Mucosa of rectum (tissue), 2 donors: ENCODE measurements around the gene TEX54.

ENCODE experiments used
- H3K27ac ChIP-seq, 2 donors: one replicate each; pipeline ENCODE4 v1.7.0; 2013; ENCODE audit warnings: inconsistent platforms in 2 of 2, low read depth in 2 of 2, low read length in 2 of 2
- H3K27me3 ChIP-seq, 2 donors: one replicate each; pipeline ENCODE4 v1.7.0; 2013; ENCODE audit warnings: low read length in 2 of 2; ENCODE audit not compliant: control insufficient read depth in 2 of 2, insufficient read depth in 2 of 2
- H3K36me3 ChIP-seq, 2 donors: one replicate each; pipeline ENCODE4 v1.7.0; 2013; ENCODE audit warnings: low read length in 2 of 2; ENCODE audit not compliant: control insufficient read depth in 2 of 2, insufficient read depth in 2 of 2
- H3K4me1 ChIP-seq, 2 donors: one replicate each; pipeline ENCODE4 v1.7.0; 2013; ENCODE audit warnings: low read length in 2 of 2, mild to moderate bottlenecking in 1 of 2; ENCODE audit not compliant: control insufficient read depth in 2 of 2, insufficient read depth in 2 of 2
- H3K4me3 ChIP-seq, 2 donors: one replicate each; pipeline ENCODE4 v1.7.0; 2013; ENCODE audit warnings: low read length in 2 of 2
- H3K9ac ChIP-seq, 2 donors: one replicate each; pipeline ENCODE4 v1.7.0; 2013; ENCODE audit warnings: low read length in 2 of 2, low read depth in 1 of 2, mild to moderate bottlenecking in 1 of 2
- H3K9me3 ChIP-seq, 2 donors: one replicate each; pipeline ENCODE4 v1.7.0; 2013; ENCODE audit warnings: low read length in 2 of 2; ENCODE audit not compliant: control insufficient read depth in 2 of 2
- donor health status: healthy.
- donor health status: Normal muscosa, but diverticular disease.

TEX54 gene

DNA sequence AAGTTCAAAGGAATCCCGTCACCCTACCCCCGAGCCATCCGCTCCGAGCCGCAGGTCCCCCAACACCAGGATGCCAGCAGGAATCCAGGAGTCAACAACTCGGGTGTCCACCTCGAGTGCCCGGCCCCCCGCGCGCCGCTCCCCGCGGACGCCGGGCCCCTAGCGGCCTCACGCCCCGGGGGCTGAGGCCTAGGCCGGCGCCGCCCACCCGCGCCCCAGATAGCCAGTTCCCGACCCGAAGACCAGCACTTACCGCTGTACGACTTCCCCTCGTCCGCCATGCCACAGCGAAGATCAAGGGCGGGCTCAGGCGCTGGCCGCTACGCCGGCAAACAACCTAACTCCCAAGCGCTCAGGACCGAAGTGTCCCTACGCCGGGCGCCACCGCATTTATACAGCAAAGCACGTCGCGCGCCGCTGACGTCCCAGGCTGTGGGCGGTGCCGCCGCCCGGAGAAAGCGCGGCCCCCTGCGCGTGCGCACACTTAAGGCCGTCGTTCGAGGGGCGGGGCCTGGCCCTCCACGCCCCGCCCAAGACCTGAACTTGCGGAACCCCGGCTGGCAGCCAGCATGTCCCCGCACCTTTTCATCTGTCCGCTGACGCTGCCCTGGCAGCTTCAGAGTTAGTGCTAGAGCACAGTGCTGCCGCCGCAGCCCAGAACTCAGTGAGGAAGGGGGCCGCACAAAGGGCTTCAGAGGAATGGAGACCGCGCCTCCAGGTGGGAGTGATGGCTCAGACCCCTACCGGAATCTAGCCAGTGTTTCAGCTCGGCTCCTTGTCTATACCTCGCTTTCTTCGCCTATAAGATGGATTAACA, 27.4 kb downstream of the TEX54 start, which contains the start of gene NXF1:
TSS of gene NXF1 (minus strand) at position 365 of the 817 bp plus-strand sequence. CDS start at position 281, 84 bp downstream.
- Histone ChIP-seq H3K9ac (peak within 1 kb of the TSS; percentile 89 to 94), H3K27ac (peak within 1 kb of the TSS; percentile 82 to 94), H3K4me3 (peak within 1 kb of the TSS; percentile 88 to 92), H3K9me3 (no peaks in the 10 kb centered on the region), H3K4me1 (peaks cover 9 to 19% of the 10 kb centered on the region in 2 donors), H3K27me3 (no peaks in the 10 kb centered on the region), H3K36me3 (peaks cover 23 to 31% of the 10 kb centered on the region in 2 donors)

DNA sequence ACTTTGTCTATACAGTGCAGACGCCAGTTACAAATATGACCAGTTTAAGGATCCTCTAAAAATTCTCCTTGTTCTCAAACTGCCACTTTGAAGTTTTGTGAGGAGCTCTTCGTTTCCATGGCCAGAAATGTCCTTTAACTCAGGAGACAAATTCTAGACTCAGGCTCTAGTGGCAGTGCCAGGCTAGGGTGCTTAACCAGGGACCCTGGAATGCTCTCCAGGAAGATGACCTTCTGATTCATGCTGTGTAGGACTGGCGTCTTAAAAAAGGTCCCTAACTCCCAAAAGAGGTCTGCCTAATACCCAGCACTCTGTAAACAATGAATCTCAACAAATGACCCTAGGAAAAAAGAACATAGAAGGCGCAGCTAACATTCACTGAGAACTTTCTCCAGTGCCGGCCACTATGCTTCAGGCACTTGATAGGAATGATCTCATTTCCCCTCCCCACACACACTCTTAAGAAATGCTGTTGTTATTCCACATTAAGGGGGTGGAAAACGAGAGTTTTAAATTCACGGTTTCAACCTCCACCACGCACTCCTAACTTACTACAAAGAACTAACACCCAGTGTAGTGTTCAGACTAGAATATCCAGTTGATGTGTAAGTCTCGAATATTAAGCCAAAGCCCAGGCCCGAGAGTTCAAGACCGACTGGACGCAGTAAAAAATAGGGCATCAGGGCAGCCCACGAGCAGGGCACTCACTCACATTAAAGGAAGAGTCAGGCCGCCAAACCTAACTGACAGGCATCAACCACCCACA, 28.1 kb downstream of the TEX54 start:
- H3K27me3 ChIP-seq: no peaks in the 10 kb centered on the region
- H3K36me3 ChIP-seq: peaks cover 31 to 39% of the 10 kb centered on the region in 2 donors
- H3K27ac ChIP-seq: peak overlapping the region; percentile 82 to 94
- peak overlapping the region; percentile 88 to 92 for H3K4me3 ChIP-seq
- peak overlapping the region; percentile 89 to 94 for H3K9ac ChIP-seq
- H3K9me3 ChIP-seq: no peaks in the 10 kb centered on the region
- H3K4me1 ChIP-seq: peaks cover 9 to 19% of the 10 kb centered on the region in 2 donors

DNA sequence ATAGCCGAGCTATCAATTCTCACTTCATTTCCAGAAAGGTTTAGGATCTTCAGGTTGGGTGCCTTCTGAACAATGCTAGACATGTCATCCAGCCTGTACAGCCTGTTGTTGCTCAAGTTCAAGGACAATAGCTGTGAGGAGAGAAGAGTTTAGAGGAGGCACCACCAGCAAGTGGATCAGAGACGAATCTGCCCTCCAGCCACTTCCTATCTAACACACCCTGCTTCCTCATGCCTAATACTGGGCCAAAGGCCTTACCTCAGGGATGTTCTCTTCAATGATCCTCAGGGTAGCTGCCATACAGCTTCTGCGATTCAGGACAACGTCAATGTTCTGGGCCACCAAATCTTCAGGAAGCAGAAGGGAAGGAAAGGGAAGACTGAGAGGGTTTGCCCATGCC, 31.6 kb downstream of the TEX54 start:
- H3K36me3 ChIP-seq: peaks cover 56 to 63% of the 10 kb centered on the region in 2 donors
- no peak overlapping the region for H3K9ac ChIP-seq
- no peak overlapping the region for H3K27ac ChIP-seq

DNA sequence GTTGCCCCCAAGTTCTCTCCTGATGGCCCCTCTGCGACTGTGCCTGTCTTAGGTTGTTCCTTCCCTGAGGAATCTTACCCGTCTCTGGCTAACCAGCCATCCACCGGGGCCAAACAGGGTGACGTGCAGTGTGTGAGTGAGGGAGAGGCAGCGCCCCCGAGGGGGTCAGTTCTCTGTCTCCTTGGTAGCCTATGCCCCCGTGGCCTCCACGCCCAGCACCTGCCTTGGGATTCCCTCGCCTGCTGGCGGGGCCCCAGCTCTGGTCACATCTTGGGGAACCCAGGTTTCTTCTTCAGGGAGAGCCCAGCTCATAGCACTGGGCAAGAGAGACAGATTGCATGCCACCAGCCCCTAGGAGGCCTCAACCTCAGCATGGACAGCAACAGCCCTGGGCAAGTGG, 33.2 kb downstream of the TEX54 start:
- H3K4me1 ChIP-seq: peaks cover 8 to 13% of the 10 kb centered on the region in 2 donors
- H3K4me3 ChIP-seq: no peak overlapping the region
- H3K27ac ChIP-seq: no peak overlapping the region
- no peaks in the 10 kb centered on the region for H3K27me3 ChIP-seq
- H3K36me3 ChIP-seq: peaks cover 70 to 76% of the 10 kb centered on the region in 2 donors
- H3K9me3 ChIP-seq: no peaks in the 10 kb centered on the region
- no peak overlapping the region for H3K9ac ChIP-seq

More for the DNA sequence above, 31.6 kb downstream of the TEX54 start:
- peaks cover 9 to 19% of the 10 kb centered on the region in 2 donors for H3K4me1 ChIP-seq
- H3K4me3 ChIP-seq: no peak overlapping the region
- H3K9me3 ChIP-seq: no peaks in the 10 kb centered on the region
- H3K27me3 ChIP-seq: no peaks in the 10 kb centered on the region

DNA sequence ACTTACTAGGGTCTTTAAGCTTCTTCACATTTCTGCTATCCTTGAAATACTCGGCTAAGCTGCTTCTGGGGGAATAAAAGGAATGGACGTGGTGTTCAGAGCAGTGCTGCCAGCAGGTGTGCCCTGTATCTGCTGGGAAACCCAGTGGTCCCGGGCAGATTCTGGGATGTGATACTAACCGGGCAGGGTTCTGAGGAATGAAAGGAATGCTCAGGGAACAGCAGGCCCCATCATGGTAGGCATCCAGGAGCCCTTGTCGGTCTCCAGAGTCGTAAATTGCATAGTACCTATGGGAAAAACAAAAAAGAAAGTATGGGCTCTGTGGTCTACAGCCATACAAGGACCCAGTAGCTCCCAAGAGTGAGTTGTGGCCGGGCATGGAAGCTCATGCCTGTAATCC, 36.4 kb downstream of the TEX54 start:
- no peak overlapping the region for H3K9ac ChIP-seq
- H3K9me3 ChIP-seq: no peaks in the 10 kb centered on the region
- H3K27ac ChIP-seq: no peak overlapping the region
- H3K27me3 ChIP-seq: no peaks in the 10 kb centered on the region
- peaks cover 63 to 68% of the 10 kb centered on the region in 2 donors for H3K36me3 ChIP-seq
- H3K4me3 ChIP-seq: no peak overlapping the region
- H3K4me1 ChIP-seq: peaks cover 8 to 11% of the 10 kb centered on the region in 2 donors

DNA sequence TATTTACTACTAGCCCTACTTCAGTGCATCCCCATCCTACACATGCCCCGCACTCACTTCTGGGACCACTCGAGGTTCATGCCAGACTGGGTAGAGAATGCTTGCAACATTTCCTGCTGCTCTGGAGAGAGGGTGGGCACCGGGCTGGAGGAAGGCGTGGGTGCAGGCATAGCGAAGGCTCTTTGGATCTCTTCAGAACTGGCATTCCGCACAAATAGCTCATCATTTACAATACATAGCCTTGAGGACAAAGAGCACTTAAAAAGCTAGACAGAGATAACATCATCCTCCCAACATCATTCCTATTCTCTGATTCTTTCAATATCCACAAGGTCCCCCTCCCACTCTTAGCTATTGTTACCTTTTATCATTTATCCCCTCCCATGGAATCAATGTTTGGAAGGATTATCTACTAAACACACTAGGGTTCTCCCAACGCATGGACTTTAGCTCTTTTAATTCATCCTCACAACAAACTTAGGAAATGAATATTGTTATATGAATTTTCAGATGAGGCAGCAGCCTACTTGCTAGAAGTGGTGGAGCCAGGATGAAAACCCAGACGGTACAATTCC, 38.4 kb downstream of the TEX54 start:
- peaks cover 18 to 25% of the 10 kb centered on the region in 2 donors for H3K4me1 ChIP-seq
- H3K4me3 ChIP-seq: no peak overlapping the region
- peaks cover 46 to 55% of the 10 kb centered on the region in 2 donors for H3K36me3 ChIP-seq
- no peak overlapping the region for H3K9ac ChIP-seq
- H3K27ac ChIP-seq: no peak overlapping the region
- H3K9me3 ChIP-seq: no peaks in the 10 kb centered on the region
- H3K27me3 ChIP-seq: no peaks in the 10 kb centered on the region

DNA sequence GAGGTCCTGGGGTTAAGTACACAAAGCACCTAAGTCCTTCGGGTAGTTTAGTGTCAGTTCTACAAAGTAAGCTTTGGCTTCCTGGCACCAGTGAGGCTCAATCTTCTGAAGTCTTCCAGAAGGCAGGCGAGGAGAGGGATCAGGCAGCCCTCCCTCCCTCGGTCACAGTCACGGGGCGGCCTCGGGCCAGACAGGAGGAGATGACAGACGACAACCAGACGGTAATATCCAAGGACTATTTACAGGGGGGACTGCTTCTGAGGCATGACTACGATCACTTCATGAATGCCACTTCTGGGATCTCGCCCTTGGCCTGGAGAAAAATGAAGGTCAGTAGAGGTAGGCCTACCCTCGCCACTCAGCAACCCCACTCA, 40.5 kb downstream of the TEX54 start:
- peak overlapping the region; percentile 79 to 91 for H3K9ac ChIP-seq
- H3K9me3 ChIP-seq: no peaks in the 10 kb centered on the region
- H3K36me3 ChIP-seq: peaks cover 37 to 44% of the 10 kb centered on the region in 2 donors
- H3K4me3 ChIP-seq: peak overlapping the region; percentile 24 to 85
- H3K27me3 ChIP-seq: no peaks in the 10 kb centered on the region
- peaks cover 24 to 35% of the 10 kb centered on the region in 2 donors for H3K4me1 ChIP-seq
- H3K27ac ChIP-seq: peak overlapping the region; percentile 79 to 85

DNA sequence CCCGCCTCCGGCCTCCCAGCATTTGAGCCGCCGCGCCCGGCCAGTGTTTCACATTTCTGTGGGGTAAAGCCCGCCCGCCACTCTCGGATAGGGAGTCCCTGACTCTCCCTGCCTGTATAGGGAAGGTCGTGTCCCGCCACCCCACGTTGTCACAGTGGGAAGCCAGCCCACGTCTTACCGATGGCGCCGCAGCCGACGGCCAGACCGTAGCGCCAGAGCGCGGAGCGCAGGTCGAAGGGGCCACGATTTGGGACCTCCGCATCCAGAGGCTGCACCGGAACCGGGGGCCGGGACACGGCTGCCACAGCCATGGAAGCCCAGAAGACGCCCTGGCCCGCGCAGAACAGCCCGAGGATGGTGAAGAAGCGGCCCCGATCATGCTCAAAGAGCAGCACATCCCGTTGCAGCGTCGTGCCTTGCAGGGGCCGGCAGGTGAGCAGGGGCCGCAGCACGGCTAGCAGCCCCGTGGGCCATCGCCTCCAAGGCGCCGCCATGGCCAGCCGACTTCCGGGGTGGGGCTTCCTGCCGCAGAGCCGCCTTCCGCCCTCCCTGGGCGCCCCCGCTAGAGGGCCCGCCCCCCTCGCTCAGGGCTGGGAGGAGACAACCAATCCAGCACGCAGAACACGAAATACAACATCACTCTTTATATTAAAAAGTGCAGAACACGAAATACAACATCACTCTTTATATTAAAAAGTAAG, 41.0 kb downstream of the TEX54 start, which contains the start of gene TMEM223:
TSS of gene TMEM223 (minus strand) at position 506 of the 701 bp plus-strand sequence. CDS start at position 494, 12 bp downstream.
- Histone ChIP-seq H3K4me1 (peaks cover 24 to 35% of the 10 kb centered on the region in 2 donors), H3K27ac (peak within 1 kb of the TSS; percentile 79 to 85), H3K9ac (peak within 1 kb of the TSS; percentile 79 to 91), H3K27me3 (no peaks in the 10 kb centered on the region), H3K36me3 (peaks cover 34 to 40% of the 10 kb centered on the region in 2 donors), H3K9me3 (no peaks in the 10 kb centered on the region), H3K4me3 (peak within 1 kb of the TSS; percentile 85 to 89)

DNA sequence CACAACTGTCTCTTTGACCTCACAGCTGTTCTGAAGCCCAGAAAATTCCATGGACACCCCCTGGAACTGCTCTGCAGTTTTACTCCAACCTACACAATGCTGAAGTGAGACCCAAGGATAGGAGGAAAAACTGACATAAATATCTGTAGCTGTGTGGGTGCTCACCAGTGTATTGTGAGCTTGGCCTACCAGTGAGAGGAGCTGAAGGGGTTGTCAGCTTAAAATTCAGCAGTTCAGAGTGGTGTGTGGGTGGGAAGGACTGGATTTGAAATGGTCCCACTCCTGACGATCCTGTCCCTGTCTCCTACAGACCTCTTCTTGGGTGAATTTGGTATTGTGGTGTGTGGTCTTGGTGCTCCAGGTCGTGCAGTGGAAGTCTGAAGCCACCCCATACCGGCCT, 43.1 kb downstream of the TEX54 start:
- Histone ChIP-seq H3K36me3 (peaks cover 16 to 23% of the 10 kb centered on the region in 2 donors), H3K4me1 (peaks cover 32 to 42% of the 10 kb centered on the region in 2 donors), H3K4me3 (no peak overlapping the region), H3K9me3 (no peaks in the 10 kb centered on the region), H3K9ac (no peak overlapping the region), H3K27me3 (no peaks in the 10 kb centered on the region), H3K27ac (no peak overlapping the region)
